C4-2B (cell line): ENCODE data around the gene SMOC1.

Experiments
- ZFX ChIP-seq: fragments of 450-650 bp; IDR thresholded peaks from 2 replicates; pipeline ENCODE4 v1.6.1; 2017
- TF ChIP-seq, protein P1 (sequence below): fragments of 450-650 bp; conservative IDR thresholded peaks from 2 replicates; pipeline ENCODE4 v1.5.1; 2017; ENCODE audit warnings: mild to moderate bottlenecking

GRCh38 chr14:69972755-69973154 lies 93.5 kb downstream of the SMOC1 start:
- TF ChIP-seq, protein P1, sequence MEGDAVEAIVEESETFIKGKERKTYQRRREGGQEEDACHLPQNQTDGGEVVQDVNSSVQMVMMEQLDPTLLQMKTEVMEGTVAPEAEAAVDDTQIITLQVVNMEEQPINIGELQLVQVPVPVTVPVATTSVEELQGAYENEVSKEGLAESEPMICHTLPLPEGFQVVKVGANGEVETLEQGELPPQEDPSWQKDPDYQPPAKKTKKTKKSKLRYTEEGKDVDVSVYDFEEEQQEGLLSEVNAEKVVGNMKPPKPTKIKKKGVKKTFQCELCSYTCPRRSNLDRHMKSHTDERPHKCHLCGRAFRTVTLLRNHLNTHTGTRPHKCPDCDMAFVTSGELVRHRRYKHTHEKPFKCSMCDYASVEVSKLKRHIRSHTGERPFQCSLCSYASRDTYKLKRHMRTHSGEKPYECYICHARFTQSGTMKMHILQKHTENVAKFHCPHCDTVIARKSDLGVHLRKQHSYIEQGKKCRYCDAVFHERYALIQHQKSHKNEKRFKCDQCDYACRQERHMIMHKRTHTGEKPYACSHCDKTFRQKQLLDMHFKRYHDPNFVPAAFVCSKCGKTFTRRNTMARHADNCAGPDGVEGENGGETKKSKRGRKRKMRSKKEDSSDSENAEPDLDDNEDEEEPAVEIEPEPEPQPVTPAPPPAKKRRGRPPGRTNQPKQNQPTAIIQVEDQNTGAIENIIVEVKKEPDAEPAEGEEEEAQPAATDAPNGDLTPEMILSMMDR = no peak
- no peak for TF ChIP-seq ZFX
